Keratinocyte (primary cell): ENCODE measurements around the gene MYO1D. TPM values are rescaled to one million over a fixed set of nuclear protein-coding genes. Genes with fewer than 3 reads are reported as not detected.

Source experiments
- DNase-seq: peaks from one replicate; pipeline ENCODE4 v3.0.0-alpha.2; 2011; ENCODE audit warnings: low read depth, missing footprints, low spot score
- FAIRE-seq: peaks from 2 replicates; lab custom pipeline; 2011; peaks lifted over from hg19 to GRCh38; lab: Jason Lieb, UNC
- H2AFZ ChIP-seq: 2 replicates; pipeline ENCODE4 v1.6.0; 2012; ENCODE audit warnings: low read length, control low read depth, inconsistent platforms; ENCODE audit not compliant: control insufficient read depth
- H3K27ac ChIP-seq: 2 replicates; pipeline ENCODE4 v1.5.1; 2011; ENCODE audit warnings: low read length; ENCODE audit not compliant: control insufficient read depth, insufficient read depth
- H3K27me3 ChIP-seq: 3 replicates; pipeline ENCODE4 v1.6.0; 2011; ENCODE audit warnings: low read length; ENCODE audit not compliant: control insufficient read depth, insufficient read depth; ENCODE audit errors: extremely low read depth
- H3K36me3 ChIP-seq, 2 experiments: 2 replicates in 1 of 2; 3 replicates in 1 of 2; pipeline ENCODE4 v1.5.1; 2011; ENCODE audit warnings: low read length in 2 of 2, mild to moderate bottlenecking in 1 of 2; ENCODE audit not compliant: control insufficient read depth in 2 of 2, insufficient read depth in 2 of 2; ENCODE audit errors: extremely low read depth in 1 of 2
- H3K4me1 ChIP-seq: 3 replicates; pipeline ENCODE4 v1.5.1; 2011; ENCODE audit warnings: low read length; ENCODE audit not compliant: control insufficient read depth, insufficient read depth; ENCODE audit errors: extremely low read depth
- H3K4me2 ChIP-seq: 3 replicates; pipeline ENCODE4 v1.6.0; 2011; ENCODE audit warnings: low read depth, low read length; ENCODE audit not compliant: control insufficient read depth, insufficient read depth; ENCODE audit errors: extremely low read depth
- H3K4me3 ChIP-seq, 3 experiments: fragments of 200-600 bp in 1 of 3; sonication (generic) in 1 of 3; 2 replicates in 2 of 3; 3 replicates in 1 of 3; pipeline ENCODE4 v1.5.1; 2011 to 2016; ENCODE audit warnings: low read length in 3 of 3, mild to moderate bottlenecking in 3 of 3, control low read depth in 2 of 3, inconsistent platforms in 1 of 3, low read depth in 1 of 3, mixed read lengths in 1 of 3, mixed run types in 1 of 3, moderate library complexity in 1 of 3; ENCODE audit not compliant: control insufficient read depth in 2 of 3, insufficient read depth in 2 of 3; ENCODE audit errors: extremely low read depth in 1 of 3
- H3K79me2 ChIP-seq: 2 replicates; pipeline ENCODE4 v1.6.0; 2012; ENCODE audit warnings: low read length; ENCODE audit not compliant: control insufficient read depth, insufficient read depth
- H3K9ac ChIP-seq: 3 replicates; pipeline ENCODE4 v1.6.0; 2011; ENCODE audit warnings: low read length; ENCODE audit not compliant: control insufficient read depth, insufficient read depth; ENCODE audit errors: extremely low read depth
- H3K9me1 ChIP-seq: 3 replicates; pipeline ENCODE4 v1.6.0; 2011; ENCODE audit warnings: low read length; ENCODE audit not compliant: control insufficient read depth, insufficient read depth; ENCODE audit errors: extremely low read depth
- H3K9me3 ChIP-seq: 2 replicates; pipeline ENCODE4 v1.5.1; 2012; ENCODE audit warnings: low read depth, low read length; ENCODE audit not compliant: control insufficient read depth
- H4K20me1 ChIP-seq: 3 replicates; pipeline ENCODE4 v1.6.0; 2011; ENCODE audit warnings: low read length; ENCODE audit not compliant: control insufficient read depth, insufficient read depth; ENCODE audit errors: extremely low read depth
- EZH2 ChIP-seq: IDR thresholded peaks from one replicate; pipeline ENCODE4 v1.6.1; 2012; ENCODE audit warnings: inconsistent platforms, mild to moderate bottlenecking, low read length, moderate library complexity
- dilution Hi-C: fragments of 300-500 bp; cut with MboI; formaldehyde crosslinking; loops from one replicate; pipeline ENCODE4 v1.7.0; 2020; ENCODE audit warnings: low sequenced_read_pairs; ENCODE audit not compliant: extremely low pct_ligation_motif_present
- polyA plus RNA-seq, 5 experiments: library from polyadenylated mRNA; depleted of rRNA in 3 of 5; stranded (reverse) in 3 of 5; stranded (forward) in 1 of 5; unstranded in 1 of 5; fragments of >200 nt; gene quantifications; 1 replicate in 1 of 5; 2 replicates in 3 of 5; 3 replicates in 1 of 5; pipeline versions ENCODE4 v1.2.1 to v1.2.3, GENCODE V29; 2011 to 2012; ENCODE audit warnings: missing spikeins in 2 of 5, low read depth in 1 of 5, low replicate concordance in 1 of 5
- TF ChIP-seq, protein P1 (sequence below), 3 experiments: IDR thresholded peaks in 1 of 3; conservative IDR thresholded peaks in 1 of 3; optimal IDR thresholded peaks in 1 of 3; 2 replicates in 2 of 3; 3 replicates in 1 of 3; pipeline versions ENCODE3 to v1.5.1; 2011; ENCODE audit warnings: low read length in 3 of 3, mild to moderate bottlenecking in 3 of 3, moderate library complexity in 2 of 3, control low read depth in 1 of 3, inconsistent platforms in 1 of 3; ENCODE audit not compliant: insufficient read depth in 2 of 3; ENCODE audit errors: extremely low read depth in 1 of 3

Gene MYO1D
- polyA plus RNA-seq, 1 donor (not counting 4 experiments of a cell fraction or from before 2014, with no cell fraction given), result 33.7 TPM

DNA sequence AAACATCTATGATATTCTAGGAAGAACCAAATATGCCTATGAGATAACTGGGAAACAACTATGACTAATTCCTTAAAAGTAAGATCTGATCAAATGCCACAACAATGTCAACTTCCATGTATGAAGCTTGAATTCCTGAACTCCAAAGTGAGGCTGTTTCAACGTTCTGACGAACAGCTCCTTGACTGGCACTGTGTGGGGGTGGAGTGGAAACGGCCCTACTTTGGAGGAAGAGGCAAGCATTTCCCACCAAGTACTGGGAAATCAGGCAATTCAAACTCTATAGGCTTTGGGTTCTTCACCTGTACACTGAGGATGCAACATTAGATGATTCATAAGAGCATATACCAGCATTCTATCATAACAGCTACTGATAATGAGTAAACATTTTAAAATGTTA lies 203.0 kb downstream of the MYO1D start:
- FAIRE-seq, result no peak
- no peak overlapping the region for H3K9ac ChIP-seq
- dilution Hi-C loops, result no loop called here

DNA sequence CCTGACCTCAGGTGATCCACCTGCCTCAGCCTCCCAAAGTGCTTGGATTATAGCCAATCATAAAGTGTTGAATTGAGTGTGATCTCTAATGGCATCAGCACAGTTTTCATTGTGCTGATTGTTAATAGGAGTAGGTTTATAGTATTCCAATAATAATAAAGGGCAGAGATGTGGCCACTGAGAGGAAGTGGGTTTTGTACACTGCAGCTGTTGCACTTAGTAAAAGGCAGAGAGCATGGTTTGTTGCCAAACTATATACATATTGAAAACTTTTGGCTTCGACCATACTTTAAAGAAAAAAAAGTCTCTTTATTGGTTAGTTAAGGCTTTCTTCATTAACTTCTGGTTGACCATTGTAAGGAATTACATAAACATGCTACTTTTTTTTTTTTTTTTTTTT lies 204.2 kb downstream of the MYO1D start:
- Histone ChIP-seq H3K27me3 (no peaks in the 10 kb centered on the region), H3K27ac (no peak overlapping the region), H3K9me3 (no peaks in the 10 kb centered on the region), H3K4me1 (no peaks in the 10 kb centered on the region), H2AFZ (no peak overlapping the region), H3K9ac (no peak overlapping the region), H3K36me3 (no peaks in the 10 kb centered on the region), H4K20me1 (no peaks in the 10 kb centered on the region), H3K4me2 (no peak overlapping the region), H3K9me1 (no peaks in the 10 kb centered on the region), H3K79me2 (no peaks in the 10 kb centered on the region), H3K4me3 (no peak overlapping the region)
- TF ChIP-seq EZH2, result no peak
- TF ChIP-seq, protein P1, sequence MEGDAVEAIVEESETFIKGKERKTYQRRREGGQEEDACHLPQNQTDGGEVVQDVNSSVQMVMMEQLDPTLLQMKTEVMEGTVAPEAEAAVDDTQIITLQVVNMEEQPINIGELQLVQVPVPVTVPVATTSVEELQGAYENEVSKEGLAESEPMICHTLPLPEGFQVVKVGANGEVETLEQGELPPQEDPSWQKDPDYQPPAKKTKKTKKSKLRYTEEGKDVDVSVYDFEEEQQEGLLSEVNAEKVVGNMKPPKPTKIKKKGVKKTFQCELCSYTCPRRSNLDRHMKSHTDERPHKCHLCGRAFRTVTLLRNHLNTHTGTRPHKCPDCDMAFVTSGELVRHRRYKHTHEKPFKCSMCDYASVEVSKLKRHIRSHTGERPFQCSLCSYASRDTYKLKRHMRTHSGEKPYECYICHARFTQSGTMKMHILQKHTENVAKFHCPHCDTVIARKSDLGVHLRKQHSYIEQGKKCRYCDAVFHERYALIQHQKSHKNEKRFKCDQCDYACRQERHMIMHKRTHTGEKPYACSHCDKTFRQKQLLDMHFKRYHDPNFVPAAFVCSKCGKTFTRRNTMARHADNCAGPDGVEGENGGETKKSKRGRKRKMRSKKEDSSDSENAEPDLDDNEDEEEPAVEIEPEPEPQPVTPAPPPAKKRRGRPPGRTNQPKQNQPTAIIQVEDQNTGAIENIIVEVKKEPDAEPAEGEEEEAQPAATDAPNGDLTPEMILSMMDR (optimal IDR thresholded peaks at IDR 0.05 in 1 of 3, IDR thresholded peaks at IDR 0.05 in 1 of 3, conservative IDR thresholded peaks at IDR 0.05 in 1 of 3; ENCODE audit: extremely low read depth in 1 of 3, insufficient read depth in 2 of 3, low read length in 3 of 3), result no peak
- dilution Hi-C loops, result no loop called here
- no peak for FAIRE-seq
- no peak for DNase-seq

More for the DNA sequence above, 203.0 kb downstream of the MYO1D start:
- Histone ChIP-seq H3K27me3 (no peaks in the 10 kb centered on the region), H3K9me1 (no peaks in the 10 kb centered on the region), H2AFZ (no peak overlapping the region), H3K36me3 (no peaks in the 10 kb centered on the region), H3K4me3 (no peak overlapping the region), H3K27ac (no peak overlapping the region), H3K4me1 (no peaks in the 10 kb centered on the region), H3K79me2 (no peaks in the 10 kb centered on the region), H4K20me1 (no peaks in the 10 kb centered on the region), H3K4me2 (no peak overlapping the region), H3K9me3 (no peaks in the 10 kb centered on the region)
- TF ChIP-seq, protein P1 (optimal IDR thresholded peaks at IDR 0.05 in 1 of 3, IDR thresholded peaks at IDR 0.05 in 1 of 3, conservative IDR thresholded peaks at IDR 0.05 in 1 of 3; ENCODE audit: extremely low read depth in 1 of 3, insufficient read depth in 2 of 3, low read length in 3 of 3), result no peak
- TF ChIP-seq EZH2, result no peak
- DNase-seq, result no peak
